ENCODE results near the gene OR4K5. TPM values are rescaled to one million over a fixed set of nuclear protein-coding genes. Genes with fewer than 3 reads are reported as not detected.

The OR4K5 gene, protein sequence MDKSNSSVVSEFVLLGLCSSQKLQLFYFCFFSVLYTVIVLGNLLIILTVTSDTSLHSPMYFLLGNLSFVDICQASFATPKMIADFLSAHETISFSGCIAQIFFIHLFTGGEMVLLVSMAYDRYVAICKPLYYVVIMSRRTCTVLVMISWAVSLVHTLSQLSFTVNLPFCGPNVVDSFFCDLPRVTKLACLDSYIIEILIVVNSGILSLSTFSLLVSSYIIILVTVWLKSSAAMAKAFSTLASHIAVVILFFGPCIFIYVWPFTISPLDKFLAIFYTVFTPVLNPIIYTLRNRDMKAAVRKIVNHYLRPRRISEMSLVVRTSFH
- not detected in 2 replicates for total RNA-seq

DNA sequence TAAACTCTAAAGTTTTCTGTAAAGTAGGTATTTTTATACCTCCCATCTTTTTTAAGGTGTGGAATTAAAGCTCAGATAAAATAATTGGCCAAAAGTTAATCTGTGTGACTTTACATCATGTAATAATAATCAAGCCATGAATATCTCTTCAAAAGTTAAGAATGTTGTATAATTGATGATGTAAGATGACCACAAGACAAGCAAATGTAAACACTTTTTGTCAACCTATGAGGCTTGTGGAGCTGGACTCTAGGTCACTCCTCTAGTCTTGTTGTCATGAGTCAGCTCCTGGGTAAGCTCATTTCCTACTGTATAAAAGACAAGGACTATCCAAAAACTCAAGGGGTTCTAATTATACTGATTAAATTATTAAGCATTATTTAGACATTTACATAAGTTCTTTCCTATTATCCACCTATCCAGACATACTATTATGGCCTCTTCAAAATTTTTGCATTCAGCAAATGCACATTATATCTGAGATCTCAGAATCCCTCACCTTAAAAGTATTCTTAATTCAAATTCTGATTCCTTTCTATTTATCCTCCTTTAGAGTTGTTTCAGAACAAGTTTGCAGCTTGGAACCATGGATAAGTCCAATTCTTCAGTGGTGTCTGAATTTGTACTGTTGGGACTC lies at the start of gene OR4K5:
Gene OR4K5 (plus strand): TSS at position 587 of the 637 bp plus-strand sequence. CDS start 0 bp downstream, at position 587.
- no peak for DNase-seq
- no peaks in the 10 kb centered on the region for H3K4me1 Mint-ChIP-seq
- no peaks in the 10 kb centered on the region for H3K27me3 Mint-ChIP-seq
- intact Hi-C loops (cut with micrococcal nuclease), result no loop called here
- H3K36me3 Mint-ChIP-seq (ENCODE audit: low read depth), result no peaks in the 10 kb centered on the region
- no peak within 1 kb of the TSS for H3K27ac Mint-ChIP-seq
- no peak within 1 kb of the TSS for H3K4me3 Mint-ChIP-seq
- no peaks in the 10 kb centered on the region for H3K9me3 Mint-ChIP-seq

DNA sequence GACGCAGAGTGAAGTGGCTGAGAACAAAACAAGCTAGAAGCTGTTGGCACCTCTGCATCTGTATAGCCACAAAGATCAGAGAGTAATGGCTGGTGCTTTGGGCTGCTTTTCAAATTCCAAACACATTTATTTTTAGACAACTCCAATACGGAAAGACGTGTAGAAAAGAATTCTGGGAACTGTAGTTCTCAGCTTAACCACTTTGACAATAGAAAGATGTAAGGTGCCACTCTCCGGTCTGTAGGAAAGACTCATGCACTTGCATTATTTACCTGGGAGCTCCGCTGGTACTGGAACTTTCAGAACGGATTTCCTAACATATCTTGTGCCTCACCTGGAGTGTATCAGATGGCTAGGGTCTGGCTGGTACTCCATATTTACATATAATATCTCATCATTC lies 47.2 kb upstream of the OR4K5 start:
- Mint-ChIP-seq H3K27ac (no peak overlapping the region), H3K4me3 (no peak overlapping the region), H3K9me3 (no peaks in the 10 kb centered on the region), H3K36me3 (ENCODE audit: low read depth) (no peaks in the 10 kb centered on the region), H3K4me1 (no peaks in the 10 kb centered on the region), H3K27me3 (no peaks in the 10 kb centered on the region)
- intact Hi-C loops (cut with micrococcal nuclease), result no loop called here
- no peak for DNase-seq

DNA sequence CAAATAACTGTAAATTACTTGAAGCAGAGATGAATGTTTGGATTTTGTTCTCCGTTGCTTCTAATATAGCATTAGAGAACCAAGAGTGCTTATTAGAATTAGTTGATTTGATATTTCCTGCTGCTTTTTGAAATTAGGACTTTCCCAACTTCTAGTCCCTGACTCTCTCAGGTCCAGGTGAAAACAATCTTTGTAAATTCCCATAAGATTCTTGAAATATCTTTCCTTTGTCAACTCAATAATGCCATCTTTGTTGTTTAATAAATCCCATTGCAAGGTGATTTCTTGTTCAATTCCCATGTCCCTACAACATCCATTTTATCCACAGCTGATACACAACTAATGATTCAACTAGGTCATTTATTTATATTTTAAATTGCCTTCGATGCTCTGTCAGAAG lies 45.6 kb upstream of the OR4K5 start, which contains the start of gene OR4K2:
Gene OR4K2 (plus strand): TSS at position 301 of the 400 bp plus-strand sequence. CDS start 1,126 bp downstream, outside the sequence.
- Mint-ChIP-seq H3K9me3 (no peaks in the 10 kb centered on the region), H3K4me3 (no peak within 1 kb of the TSS), H3K27ac (no peak within 1 kb of the TSS), H3K4me1 (no peaks in the 10 kb centered on the region), H3K27me3 (no peaks in the 10 kb centered on the region), H3K36me3 (ENCODE audit: low read depth) (no peaks in the 10 kb centered on the region)
- intact Hi-C loops (cut with micrococcal nuclease), result no loop called here
- DNase-seq, result no peak

DNA sequence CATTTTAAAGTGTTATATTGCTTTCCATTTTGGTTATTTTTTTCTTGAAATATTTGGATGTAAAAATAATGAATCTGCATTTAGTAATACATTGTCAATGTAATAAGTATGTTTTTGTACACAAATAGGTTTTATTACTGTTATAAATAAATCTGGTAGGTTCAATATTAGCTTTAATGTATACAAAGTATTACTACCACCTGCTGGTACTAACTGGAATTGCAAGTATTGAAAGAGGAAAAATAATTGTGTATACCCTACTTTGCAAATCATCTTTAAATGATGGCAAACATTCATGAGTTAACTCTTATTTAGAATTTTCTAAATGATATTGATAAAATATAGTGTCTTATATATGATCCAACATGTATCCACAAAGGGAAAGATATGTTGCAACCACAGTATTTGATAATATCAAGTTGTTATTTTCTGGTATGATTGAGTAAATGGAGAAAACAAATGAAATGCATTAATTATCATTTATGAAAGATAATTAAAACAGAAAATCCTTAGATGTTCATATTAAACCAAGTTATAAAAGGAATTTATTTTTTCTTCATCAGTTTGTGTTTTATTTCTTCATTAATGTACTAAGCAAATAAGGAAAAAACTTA lies 42.3 kb upstream of the OR4K5 start:
- Mint-ChIP-seq H3K36me3 (ENCODE audit: low read depth) (no peaks in the 10 kb centered on the region), H3K9me3 (no peaks in the 10 kb centered on the region), H3K4me1 (no peaks in the 10 kb centered on the region), H3K27ac (no peak overlapping the region), H3K27me3 (no peaks in the 10 kb centered on the region), H3K4me3 (no peak overlapping the region)
- DNase-seq, result no peak
- intact Hi-C loops (cut with micrococcal nuclease), result no loop called here

DNA sequence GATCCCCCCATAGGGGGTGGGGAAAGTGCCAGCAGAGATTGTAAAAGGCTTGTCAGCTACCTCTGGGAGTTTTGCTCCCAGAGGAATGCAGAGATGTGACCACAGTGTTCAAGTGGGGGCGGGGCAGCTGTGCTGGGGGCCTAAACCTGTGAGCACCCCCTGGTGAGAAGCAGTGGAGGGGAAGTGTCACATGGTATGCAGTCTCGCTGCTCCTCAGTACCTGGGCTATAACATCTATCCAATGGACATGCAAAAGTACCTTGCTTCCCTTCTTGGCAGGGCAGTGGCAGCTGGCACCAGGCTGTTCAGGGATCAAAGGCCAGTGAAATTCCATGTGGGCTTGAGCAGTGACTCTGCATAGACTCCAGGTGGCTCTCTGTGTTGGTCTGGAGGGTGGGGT lies 25.1 kb upstream of the OR4K5 start:
- no peak for DNase-seq
- H3K4me3 Mint-ChIP-seq, result no peak overlapping the region
- no peaks in the 10 kb centered on the region for H3K36me3 Mint-ChIP-seq (ENCODE audit: low read depth)
- peaks cover 32% of the 10 kb centered on the region for H3K9me3 Mint-ChIP-seq
- intact Hi-C loops (cut with micrococcal nuclease), result no loop called here
- no peaks in the 10 kb centered on the region for H3K4me1 Mint-ChIP-seq
- H3K27me3 Mint-ChIP-seq, result no peaks in the 10 kb centered on the region
- H3K27ac Mint-ChIP-seq, result no peak overlapping the region

DNA sequence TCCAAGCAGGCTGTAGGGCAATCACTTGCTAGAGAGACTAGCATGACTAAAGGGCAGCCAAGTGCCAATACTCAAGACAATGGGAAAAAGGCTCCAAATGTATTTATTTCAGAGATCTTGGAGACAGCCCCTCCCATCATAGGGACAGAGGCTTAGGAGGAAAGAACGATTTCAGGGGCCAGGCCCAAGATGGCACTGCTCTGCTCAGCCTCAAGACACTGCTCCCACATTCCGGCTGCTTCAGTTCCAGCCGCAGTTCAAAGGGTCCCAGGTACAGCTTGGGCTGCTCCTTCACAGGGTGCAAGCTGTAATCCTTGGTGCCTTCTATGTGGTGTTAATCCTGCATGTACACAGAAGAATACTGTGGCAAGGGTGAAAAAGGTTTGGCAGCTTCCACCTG lies 19.4 kb upstream of the OR4K5 start:
- Mint-ChIP-seq H3K36me3 (ENCODE audit: low read depth) (no peaks in the 10 kb centered on the region), H3K27me3 (no peaks in the 10 kb centered on the region), H3K4me1 (no peaks in the 10 kb centered on the region), H3K27ac (no peak overlapping the region), H3K9me3 (peaks cover 12% of the 10 kb centered on the region), H3K4me3 (no peak overlapping the region)
- intact Hi-C loops (cut with micrococcal nuclease), result no loop called here
- no peak for DNase-seq

DNA sequence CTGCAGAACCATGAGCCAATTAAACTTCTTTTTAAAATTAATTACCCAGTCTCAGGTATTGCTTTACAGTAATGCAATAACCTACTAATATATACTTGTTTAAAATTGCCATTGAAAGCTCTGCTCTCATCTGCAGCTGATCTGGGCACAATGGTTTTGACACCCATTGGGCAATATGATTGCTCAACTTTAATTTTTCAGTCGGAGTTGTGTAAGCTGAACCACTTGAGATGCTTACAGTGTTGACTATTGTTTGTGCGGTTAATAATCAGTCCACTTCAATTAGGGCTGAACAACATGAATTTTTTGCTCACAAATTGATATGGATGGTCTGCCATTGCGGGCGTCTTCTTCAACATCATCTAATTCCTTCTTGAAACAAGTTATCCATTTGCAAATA lies 18.0 kb upstream of the OR4K5 start:
- Mint-ChIP-seq H3K27ac (no peak overlapping the region), H3K36me3 (ENCODE audit: low read depth) (no peaks in the 10 kb centered on the region), H3K9me3 (peaks cover 9% of the 10 kb centered on the region), H3K4me3 (no peak overlapping the region), H3K27me3 (no peaks in the 10 kb centered on the region), H3K4me1 (no peaks in the 10 kb centered on the region)
- intact Hi-C loops (cut with micrococcal nuclease), result no loop called here
- no peak for DNase-seq

DNA sequence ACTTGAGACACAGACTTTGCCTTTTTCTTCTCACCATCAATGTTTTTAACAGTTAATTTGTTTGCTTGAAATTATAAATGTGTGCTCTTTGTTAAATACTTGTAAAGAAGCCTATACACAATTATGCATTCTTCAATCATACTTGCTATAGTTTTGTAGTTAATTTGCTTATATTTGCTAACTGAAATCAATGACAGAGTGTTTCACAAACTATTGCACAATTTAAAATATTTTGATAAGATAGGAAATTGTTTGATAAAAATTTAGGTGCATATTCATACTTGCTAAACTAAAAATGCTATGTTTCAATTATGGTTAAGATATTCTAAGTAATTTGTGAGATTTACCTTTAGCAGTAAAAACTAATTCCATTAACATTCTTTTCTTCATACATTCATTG lies 13.7 kb upstream of the OR4K5 start:
- Mint-ChIP-seq H3K9me3 (peaks cover 12% of the 10 kb centered on the region), H3K4me3 (no peak overlapping the region), H3K36me3 (ENCODE audit: low read depth) (no peaks in the 10 kb centered on the region), H3K4me1 (no peaks in the 10 kb centered on the region), H3K27me3 (no peaks in the 10 kb centered on the region), H3K27ac (no peak overlapping the region)
- DNase-seq, result no peak
- intact Hi-C loops (cut with micrococcal nuclease), result no loop called here

DNA sequence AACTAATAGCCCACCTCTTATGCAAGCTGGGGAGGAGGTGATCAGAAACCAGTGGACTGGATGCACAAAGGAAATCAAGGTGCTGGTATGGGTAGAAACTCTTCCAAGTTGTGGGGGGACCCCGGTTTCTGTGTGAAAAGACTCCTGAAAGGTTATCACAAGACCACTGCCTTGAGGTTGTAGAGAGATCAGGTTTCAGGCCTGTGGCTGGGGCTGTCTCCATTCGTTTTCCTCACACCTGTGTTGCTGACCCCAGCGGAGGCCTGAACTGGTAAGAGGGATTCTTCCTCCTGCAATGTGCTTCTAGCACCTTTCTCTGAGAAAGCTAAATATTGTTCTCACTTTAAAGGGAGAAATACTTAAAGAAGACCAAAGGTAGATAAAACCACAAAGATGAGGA lies 9.3 kb upstream of the OR4K5 start:
- DNase-seq, result no peak
- H3K4me3 Mint-ChIP-seq, result no peak overlapping the region
- H3K9me3 Mint-ChIP-seq, result peaks cover 15% of the 10 kb centered on the region
- intact Hi-C loops (cut with micrococcal nuclease), result no loop called here
- H3K4me1 Mint-ChIP-seq, result no peaks in the 10 kb centered on the region
- H3K27me3 Mint-ChIP-seq, result no peaks in the 10 kb centered on the region
- H3K27ac Mint-ChIP-seq, result no peak overlapping the region
- H3K36me3 Mint-ChIP-seq (ENCODE audit: low read depth), result no peaks in the 10 kb centered on the region

DNA sequence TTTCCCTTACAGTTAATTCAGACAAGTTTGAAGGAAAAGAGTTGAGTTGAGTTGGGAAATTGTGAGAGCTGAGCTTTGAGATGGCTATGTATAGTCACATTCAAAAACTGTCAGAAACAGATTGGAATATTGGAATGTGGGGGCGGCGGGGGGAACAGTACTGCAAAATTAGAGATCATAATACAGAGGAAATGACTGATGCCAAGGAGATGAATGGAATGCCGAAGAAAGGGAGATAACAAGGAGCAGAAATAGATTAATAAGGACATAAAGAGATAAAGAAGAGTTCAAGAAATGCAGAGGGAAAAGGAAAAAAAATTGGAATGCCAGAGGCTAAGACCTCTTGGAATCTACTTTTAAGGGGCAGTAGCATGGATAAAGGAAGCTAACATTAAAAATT lies 3.2 kb upstream of the OR4K5 start:
- H3K27ac Mint-ChIP-seq, result no peak overlapping the region

DNA sequence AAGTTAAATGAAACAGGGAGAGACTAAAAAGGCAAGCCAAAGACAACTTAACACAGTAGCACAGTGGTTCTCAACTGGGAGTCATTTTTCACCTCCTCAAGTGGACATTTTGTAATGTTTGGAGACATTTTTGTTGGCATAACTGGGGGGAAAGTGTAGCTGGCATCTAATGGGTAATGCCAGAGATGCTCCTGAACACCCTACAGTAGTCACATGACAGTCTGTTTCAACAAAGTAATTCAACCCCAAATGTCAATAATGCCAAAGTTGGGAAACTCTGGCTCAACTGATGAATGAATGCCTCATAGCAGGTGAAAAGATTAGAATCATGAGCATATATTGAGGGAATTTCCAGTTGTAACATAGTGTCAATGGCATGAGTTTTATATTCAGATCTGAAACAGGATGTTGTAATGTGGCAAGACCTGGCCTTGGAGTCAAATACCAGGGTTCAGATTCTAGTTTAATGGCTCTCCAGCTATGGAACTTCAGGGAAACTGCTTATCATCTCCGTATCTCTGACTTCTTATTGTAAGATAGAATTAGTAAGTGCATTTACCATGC lies 2.4 kb upstream of the OR4K5 start:
- no peak overlapping the region for H3K27ac Mint-ChIP-seq
- no peak for DNase-seq
- intact Hi-C loops (cut with micrococcal nuclease), result no loop called here
- H3K4me3 Mint-ChIP-seq, result no peak overlapping the region
- no peaks in the 10 kb centered on the region for H3K9me3 Mint-ChIP-seq
- H3K4me1 Mint-ChIP-seq, result no peaks in the 10 kb centered on the region
- H3K36me3 Mint-ChIP-seq (ENCODE audit: low read depth), result no peaks in the 10 kb centered on the region
- H3K27me3 Mint-ChIP-seq, result no peaks in the 10 kb centered on the region

More for the DNA sequence above, 3.2 kb upstream of the OR4K5 start:
- Mint-ChIP-seq H3K27me3 (no peaks in the 10 kb centered on the region), H3K9me3 (no peaks in the 10 kb centered on the region), H3K36me3 (ENCODE audit: low read depth) (no peaks in the 10 kb centered on the region), H3K4me3 (no peak overlapping the region), H3K4me1 (no peaks in the 10 kb centered on the region)
- intact Hi-C loops (cut with micrococcal nuclease), result no loop called here
- no peak for DNase-seq

DNA sequence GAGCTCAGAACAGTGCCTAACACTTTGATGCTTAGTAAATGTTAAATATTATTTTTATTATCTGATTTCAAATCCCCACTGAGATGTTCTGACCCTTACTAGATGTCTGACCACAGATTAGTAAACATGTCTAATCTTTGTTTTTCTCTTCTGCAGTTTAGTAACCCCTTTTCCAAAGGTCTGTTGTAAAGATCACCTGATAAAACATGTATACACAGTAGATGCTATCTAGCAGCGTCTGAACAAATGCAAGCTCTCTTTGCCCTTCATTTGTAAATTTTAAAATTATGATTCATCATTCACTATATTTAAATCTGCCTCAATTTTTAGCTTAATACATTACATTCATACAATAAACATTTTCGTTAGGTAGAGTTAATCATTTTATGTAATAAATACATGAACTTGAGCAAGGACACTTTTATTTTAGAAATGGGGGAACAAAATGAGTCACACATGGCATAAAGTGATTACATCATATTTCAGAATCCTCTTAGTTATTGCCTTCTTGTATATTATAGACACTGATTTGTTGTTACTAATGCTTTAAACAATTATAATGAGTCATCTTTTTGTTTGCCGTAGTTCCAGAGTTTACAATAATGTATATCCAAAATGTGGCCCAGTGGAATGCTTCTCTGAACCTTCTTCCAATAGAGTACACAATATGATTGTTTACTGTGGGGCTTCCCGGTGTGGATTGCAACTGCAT lies 1.7 kb upstream of the OR4K5 start:
- no peaks in the 10 kb centered on the region for H3K4me1 Mint-ChIP-seq
- intact Hi-C loops (cut with micrococcal nuclease), result no loop called here
- no peaks in the 10 kb centered on the region for H3K9me3 Mint-ChIP-seq
- no peak overlapping the region for H3K27ac Mint-ChIP-seq
- H3K4me3 Mint-ChIP-seq, result no peak overlapping the region
- no peak for DNase-seq
- H3K36me3 Mint-ChIP-seq (ENCODE audit: low read depth), result no peaks in the 10 kb centered on the region
- no peaks in the 10 kb centered on the region for H3K27me3 Mint-ChIP-seq

DNA sequence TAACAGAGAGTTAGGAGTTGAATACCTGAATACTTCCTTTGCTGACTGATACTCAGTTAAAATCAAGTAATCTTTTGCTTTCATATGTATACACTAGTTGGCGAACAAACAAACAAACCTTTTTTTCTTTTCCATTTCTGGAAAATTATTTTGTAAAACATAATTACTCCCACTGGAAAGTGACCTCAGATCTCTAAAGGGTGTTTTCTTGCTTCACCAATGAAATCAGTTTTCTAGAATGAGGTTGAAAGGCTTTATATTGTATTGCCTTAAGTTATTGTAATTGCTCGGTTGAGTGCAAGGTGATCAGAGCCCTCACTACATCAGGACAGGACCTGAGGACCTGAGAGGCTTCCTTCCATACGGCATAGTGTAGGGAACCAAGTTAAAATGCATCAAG lies 10.2 kb downstream of the OR4K5 start, which contains the start of gene OR4K1:
Gene OR4K1 (plus strand): TSS at position 301 of the 400 bp plus-strand sequence. CDS start 4,750 bp downstream, outside the sequence.
- DNase-seq, result no peak
- H3K9me3 Mint-ChIP-seq, result no peaks in the 10 kb centered on the region
- no peaks in the 10 kb centered on the region for H3K36me3 Mint-ChIP-seq (ENCODE audit: low read depth)
- H3K4me3 Mint-ChIP-seq, result no peak within 1 kb of the TSS
- intact Hi-C loops (cut with micrococcal nuclease), result no loop called here
- no peak within 1 kb of the TSS for H3K27ac Mint-ChIP-seq
- H3K4me1 Mint-ChIP-seq, result no peaks in the 10 kb centered on the region
- H3K27me3 Mint-ChIP-seq, result no peaks in the 10 kb centered on the region

Measured in activated CD4-positive, alpha-beta T cell treated with anti-CD3 and anti-CD28 coated beads, Interleukin-2, amount 10 ng/mL, durations not matched to agents 24 days and 14 days (primary cell).